ENCODE results near the gene SHISA9.

SHISA9 gene

DNA sequence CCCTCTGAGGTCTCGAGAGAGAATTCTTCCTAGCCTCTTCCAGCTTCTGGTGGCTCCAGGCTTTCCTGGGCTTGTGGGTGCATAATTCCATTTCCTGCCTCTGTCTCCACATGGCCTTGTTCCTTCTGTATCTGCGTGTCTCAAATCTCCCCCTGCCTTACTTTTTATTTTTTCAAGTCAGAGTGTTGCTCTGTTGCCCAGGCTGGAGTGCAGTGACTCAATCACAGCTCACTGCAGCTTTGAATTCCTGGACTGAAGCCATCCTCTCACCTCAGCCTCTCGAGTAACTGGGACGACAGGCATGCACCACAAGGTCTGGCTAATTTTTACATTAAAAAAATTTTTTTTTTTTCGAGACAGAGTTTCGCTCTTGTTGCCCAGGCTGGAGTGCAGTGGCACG is 120.6 kb downstream of the SHISA9 start:
- TF ChIP-seq, protein P1, sequence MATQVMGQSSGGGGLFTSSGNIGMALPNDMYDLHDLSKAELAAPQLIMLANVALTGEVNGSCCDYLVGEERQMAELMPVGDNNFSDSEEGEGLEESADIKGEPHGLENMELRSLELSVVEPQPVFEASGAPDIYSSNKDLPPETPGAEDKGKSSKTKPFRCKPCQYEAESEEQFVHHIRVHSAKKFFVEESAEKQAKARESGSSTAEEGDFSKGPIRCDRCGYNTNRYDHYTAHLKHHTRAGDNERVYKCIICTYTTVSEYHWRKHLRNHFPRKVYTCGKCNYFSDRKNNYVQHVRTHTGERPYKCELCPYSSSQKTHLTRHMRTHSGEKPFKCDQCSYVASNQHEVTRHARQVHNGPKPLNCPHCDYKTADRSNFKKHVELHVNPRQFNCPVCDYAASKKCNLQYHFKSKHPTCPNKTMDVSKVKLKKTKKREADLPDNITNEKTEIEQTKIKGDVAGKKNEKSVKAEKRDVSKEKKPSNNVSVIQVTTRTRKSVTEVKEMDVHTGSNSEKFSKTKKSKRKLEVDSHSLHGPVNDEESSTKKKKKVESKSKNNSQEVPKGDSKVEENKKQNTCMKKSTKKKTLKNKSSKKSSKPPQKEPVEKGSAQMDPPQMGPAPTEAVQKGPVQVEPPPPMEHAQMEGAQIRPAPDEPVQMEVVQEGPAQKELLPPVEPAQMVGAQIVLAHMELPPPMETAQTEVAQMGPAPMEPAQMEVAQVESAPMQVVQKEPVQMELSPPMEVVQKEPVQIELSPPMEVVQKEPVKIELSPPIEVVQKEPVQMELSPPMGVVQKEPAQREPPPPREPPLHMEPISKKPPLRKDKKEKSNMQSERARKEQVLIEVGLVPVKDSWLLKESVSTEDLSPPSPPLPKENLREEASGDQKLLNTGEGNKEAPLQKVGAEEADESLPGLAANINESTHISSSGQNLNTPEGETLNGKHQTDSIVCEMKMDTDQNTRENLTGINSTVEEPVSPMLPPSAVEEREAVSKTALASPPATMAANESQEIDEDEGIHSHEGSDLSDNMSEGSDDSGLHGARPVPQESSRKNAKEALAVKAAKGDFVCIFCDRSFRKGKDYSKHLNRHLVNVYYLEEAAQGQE (IDR thresholded peaks at IDR 0.05; ENCODE audit: insufficient read depth in 1 of 2, low read depth in 2 of 2, low read length in 2 of 2): no peak
- TF ChIP-seq FOXP2 (optimal IDR thresholded peaks at IDR 0.05; ENCODE audit: borderline replicate concordance, extremely low read depth, extremely low read length, insufficient read depth): no peak
- no peak for TF ChIP-seq POLR2AphosphoS5 (IDR thresholded peaks at IDR 0.05; ENCODE audit: low read depth, low read length)
- TF ChIP-seq SIN3A (IDR thresholded peaks at IDR 0.05; ENCODE audit: borderline replicate concordance, insufficient read depth, low read length): no peak
- TF ChIP-seq TAF1 (IDR thresholded peaks at IDR 0.05; ENCODE audit: borderline replicate concordance, insufficient read depth, low read length): no peak

DNA sequence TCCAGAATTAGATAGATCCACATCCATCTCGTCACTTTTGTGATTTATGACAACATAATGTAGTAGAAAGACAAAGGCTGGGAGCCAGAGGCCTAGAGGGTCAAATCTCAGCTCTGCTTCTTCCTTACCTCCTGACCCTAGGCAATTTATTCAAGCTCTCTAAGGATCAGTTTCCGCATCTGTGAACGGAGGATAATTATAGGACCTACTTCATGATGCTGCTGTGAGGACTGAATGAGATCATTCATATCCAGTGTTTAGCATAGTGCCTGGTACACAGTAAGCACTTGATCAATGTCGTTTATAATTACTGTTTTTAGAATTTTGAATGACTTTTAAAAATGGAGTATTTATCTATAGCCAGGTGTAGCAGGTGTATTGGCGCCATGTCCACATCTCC is 128.4 kb downstream of the SHISA9 start:
- no peak for TF ChIP-seq FOXP2 (optimal IDR thresholded peaks at IDR 0.05; ENCODE audit: borderline replicate concordance, extremely low read depth, extremely low read length, insufficient read depth)
- no peak for TF ChIP-seq SIN3A (IDR thresholded peaks at IDR 0.05; ENCODE audit: borderline replicate concordance, insufficient read depth, low read length)
- TF ChIP-seq, protein P1 (IDR thresholded peaks at IDR 0.05; ENCODE audit: insufficient read depth in 1 of 2, low read depth in 2 of 2, low read length in 2 of 2): no peak
- TF ChIP-seq POLR2AphosphoS5 (IDR thresholded peaks at IDR 0.05; ENCODE audit: low read depth, low read length): no peak
- no peak for TF ChIP-seq TAF1 (IDR thresholded peaks at IDR 0.05; ENCODE audit: borderline replicate concordance, insufficient read depth, low read length)

DNA sequence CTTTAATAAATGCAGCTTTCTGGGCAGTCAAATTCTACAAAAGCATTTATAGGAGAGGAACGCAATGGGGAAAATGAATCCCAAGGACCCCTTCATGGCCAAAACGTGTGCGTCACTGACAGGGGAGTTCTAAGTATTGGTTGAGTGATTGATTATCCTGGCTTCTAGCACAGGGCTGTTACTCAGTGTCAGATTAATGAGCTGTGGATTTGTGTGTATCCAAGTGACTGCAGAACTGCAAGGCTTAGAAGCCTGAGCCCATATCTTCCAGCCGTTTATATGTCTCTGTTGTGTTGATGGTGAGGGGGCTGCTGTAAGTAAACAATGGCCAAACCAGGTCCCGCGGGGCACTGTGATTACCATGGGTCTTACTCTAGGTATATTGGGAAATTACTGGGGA is 129.4 kb downstream of the SHISA9 start:
- no peak for TF ChIP-seq FOXP2 (optimal IDR thresholded peaks at IDR 0.05; ENCODE audit: borderline replicate concordance, extremely low read depth, extremely low read length, insufficient read depth)
- no peak for TF ChIP-seq POLR2AphosphoS5 (IDR thresholded peaks at IDR 0.05; ENCODE audit: low read depth, low read length)
- TF ChIP-seq SIN3A (IDR thresholded peaks at IDR 0.05; ENCODE audit: borderline replicate concordance, insufficient read depth, low read length): no peak
- TF ChIP-seq TAF1 (IDR thresholded peaks at IDR 0.05; ENCODE audit: borderline replicate concordance, insufficient read depth, low read length): no peak
- TF ChIP-seq, protein P1 (IDR thresholded peaks at IDR 0.05; ENCODE audit: insufficient read depth in 1 of 2, low read depth in 2 of 2, low read length in 2 of 2): no peak

DNA sequence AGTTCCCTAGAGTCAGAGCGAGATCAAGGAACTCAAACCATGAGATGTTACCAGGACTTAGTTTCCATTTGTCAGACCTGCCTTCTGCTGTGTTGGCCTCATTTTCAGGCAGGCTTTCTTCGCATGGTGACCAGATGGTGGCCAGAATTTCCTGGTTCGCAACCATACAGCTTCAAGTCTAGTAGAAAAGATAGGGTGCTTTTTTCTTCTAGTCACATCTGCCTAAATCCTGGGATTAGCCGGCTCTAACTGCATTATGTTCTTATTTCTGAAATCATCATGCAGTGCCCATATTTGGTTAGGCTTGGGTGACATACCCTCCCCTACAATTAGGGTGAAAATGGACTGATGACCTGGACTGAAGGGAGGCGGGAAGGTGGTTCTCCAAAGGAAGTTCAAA is 131.5 kb downstream of the SHISA9 start:
- TF ChIP-seq SIN3A (IDR thresholded peaks at IDR 0.05; ENCODE audit: borderline replicate concordance, insufficient read depth, low read length) (no peak), TAF1 (IDR thresholded peaks at IDR 0.05; ENCODE audit: borderline replicate concordance, insufficient read depth, low read length) (no peak), FOXP2 (optimal IDR thresholded peaks at IDR 0.05; ENCODE audit: borderline replicate concordance, extremely low read depth, extremely low read length, insufficient read depth) (no peak), POLR2AphosphoS5 (IDR thresholded peaks at IDR 0.05; ENCODE audit: low read depth, low read length) (no peak)
- TF ChIP-seq, protein P1 (IDR thresholded peaks at IDR 0.05; ENCODE audit: insufficient read depth in 1 of 2, low read depth in 2 of 2, low read length in 2 of 2): no peak

DNA sequence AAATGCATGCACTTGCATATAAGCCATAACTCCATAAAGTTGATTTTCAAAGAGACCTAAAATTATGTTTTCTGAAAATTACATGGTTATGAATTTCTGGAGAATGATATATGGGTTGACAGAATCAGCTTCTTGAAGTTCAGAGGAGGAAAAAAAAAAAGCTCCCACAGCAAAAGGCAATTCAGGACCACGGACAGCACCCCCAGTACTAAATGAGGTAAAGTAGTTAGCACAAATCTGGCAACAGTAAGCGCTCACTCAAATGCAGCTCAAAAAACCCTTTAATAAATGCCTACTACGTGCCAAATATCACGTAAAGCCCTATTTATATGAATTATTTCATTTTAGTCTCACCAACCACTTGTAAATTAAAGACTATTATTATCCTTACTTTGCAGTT is 135.2 kb downstream of the SHISA9 start:
- TF ChIP-seq, protein P1 (IDR thresholded peaks at IDR 0.05; ENCODE audit: insufficient read depth in 1 of 2, low read depth in 2 of 2, low read length in 2 of 2): peak; percentile 71 to 96
- no peak for TF ChIP-seq FOXP2 (optimal IDR thresholded peaks at IDR 0.05; ENCODE audit: borderline replicate concordance, extremely low read depth, extremely low read length, insufficient read depth)
